Activated naive CD4-positive, alpha-beta T cell treated with Interleukin-2 at 50 U/mL for 16 hours (primary cell): ENCODE data around the gene PMEPA1.

Experiments
- DNase-seq: peaks from one replicate; pipeline ENCODE4 v3.0.0-alpha.2; 2020

The PMEPA1 gene, protein sequence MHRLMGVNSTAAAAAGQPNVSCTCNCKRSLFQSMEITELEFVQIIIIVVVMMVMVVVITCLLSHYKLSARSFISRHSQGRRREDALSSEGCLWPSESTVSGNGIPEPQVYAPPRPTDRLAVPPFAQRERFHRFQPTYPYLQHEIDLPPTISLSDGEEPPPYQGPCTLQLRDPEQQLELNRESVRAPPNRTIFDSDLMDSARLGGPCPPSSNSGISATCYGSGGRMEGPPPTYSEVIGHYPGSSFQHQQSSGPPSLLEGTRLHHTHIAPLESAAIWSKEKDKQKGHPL

DNA sequence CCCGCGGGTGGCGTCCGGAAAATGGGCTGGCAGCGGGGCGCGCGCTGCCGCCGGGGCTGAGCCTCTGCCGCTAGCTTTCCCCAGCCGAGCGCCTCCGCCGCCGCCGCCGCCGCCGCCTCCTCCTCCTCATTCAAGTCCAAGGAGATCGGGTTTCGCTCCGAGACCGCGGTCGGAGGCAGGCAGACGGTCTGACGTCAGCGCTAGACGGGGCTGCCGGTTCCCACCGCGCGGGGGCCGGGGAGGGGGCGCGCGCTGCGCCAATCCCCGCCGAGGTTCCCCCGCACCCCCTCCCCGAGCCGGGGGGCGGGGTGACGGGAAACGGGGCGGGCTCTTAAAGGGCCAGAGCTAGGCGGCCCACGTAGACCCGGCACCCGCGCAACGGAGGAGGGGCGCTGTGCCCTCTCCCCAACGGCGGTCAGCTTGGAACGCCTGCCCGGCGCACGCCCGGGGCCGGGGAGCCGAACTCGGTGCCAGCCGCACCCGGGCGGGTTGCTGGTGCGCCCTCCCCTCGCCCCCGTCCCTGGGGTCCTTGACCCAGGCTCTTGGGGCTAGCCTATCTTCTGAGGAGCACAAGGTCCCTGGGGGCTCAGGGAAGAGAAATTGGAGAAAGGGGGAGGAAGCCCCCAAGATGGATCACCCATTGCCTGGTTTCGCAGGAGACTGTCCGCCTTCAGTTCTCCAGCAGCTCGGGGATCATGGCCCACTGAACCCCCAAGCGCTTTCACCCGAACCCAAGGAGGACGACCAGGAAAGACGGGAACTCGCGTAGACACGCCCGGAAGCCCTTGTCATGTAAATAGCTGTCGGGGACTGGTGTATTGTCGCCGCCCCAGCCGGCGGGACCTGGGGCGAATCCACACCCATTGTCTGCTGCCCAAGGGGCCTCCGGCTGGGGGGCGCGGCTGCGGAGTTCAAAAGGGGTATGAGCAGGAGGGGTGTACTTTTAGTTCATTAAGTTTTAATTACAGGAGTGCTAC, at the start of gene PMEPA1:
TSS of gene PMEPA1 (minus strand) at position 193 of the 977 bp plus-strand sequence. CDS start 433 bp downstream, outside the sequence.
- peak; percentile 93 for DNase-seq

DNA sequence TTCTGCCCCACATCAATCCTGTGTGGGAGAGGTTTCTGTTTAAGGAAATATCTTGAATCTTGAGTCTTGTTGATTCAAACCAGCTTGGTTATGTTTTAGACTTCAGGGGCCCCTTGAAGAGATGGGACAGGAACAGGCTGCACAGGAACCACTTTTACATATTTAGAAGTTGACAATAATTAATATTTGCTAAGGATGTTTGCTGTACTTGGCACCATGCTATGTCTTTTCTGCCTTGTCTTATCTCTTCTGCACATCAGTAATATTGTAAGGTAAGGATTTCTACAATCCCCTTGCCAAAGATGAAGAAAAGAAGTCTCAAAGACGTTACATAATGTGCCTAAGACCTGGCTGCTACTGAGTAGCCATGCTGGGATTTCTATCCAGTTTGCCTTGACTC, 48.0 kb upstream of the PMEPA1 start:
- no peak for DNase-seq

DNA sequence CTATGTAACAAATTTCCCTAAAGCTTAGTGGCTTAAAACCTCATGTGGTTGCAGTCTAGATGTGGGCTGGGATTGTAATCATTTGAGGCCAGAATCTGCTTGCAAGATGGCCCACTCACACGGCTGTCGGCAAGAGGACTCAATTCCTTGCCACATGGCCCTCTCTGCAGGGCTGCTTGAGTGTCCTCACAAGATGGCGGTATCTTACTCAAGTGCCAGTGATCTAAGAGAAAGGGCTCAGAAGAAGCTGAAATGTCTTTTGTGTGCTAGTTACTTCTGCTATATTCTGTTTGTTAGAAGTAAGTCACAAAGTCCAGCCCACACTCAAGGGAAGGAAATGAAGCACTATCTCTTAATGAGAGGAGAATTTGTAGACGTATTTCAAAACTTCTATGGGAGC, 47.1 kb upstream of the PMEPA1 start:
- no peak for DNase-seq

DNA sequence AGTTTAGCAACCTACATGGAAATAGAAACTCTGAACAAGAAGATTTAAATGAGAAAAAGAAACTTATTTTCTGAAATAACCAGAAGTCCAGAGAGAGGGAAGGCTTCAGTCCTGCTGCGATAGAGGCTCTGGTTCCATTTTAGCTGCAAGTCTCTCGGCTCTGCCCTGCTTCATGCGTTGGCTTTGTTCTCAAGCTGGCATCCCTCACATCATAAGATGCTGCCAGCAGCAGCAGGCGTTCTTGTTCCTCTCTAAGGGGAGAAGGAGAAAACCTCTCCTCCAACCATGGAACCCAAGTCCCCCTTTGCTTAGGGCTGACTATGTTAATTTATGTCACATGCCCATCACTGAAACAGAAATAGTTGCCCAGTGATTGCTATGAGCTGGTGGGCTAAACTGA, 46.4 kb upstream of the PMEPA1 start:
- no peak for DNase-seq

DNA sequence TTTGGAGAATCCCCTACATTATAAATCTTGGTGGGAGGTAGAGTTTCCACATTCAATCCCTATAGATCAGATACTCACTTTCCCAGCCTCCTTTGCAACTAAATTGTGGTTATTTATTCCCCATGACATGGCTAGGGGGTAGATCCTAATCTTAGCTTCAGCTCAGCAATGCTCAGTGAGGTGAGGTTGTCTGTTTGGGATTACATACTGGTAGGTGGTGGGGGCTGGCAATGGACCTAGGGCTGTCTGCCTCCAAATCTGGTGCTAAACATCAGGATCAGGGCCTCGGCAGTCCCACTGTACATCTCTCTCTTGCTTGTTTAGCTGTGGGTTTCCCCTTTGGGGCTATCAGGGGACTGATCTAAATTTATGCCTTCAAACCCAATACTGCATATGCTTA, 45.8 kb upstream of the PMEPA1 start:
- DNase-seq, result no peak

DNA sequence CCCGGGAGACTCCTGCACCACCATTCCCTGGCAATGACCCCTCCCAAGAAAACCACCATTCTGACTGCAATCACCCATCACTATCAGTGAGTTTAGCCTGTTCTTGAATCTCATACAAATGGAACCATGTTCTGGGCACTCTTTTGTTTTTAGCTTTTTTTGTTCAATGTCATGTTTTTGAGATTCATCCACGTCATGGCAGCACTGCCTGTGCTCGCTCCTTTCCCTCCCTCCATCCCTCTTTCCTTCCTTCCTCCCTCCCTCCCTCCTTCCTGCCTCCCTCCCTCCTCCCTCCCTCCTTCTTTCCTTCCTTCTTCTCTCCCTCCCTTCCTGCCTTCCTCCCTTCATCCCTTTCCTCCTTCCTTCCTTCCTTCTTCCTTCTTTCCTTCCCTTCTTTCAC, 44.4 kb upstream of the PMEPA1 start:
- no peak for DNase-seq

DNA sequence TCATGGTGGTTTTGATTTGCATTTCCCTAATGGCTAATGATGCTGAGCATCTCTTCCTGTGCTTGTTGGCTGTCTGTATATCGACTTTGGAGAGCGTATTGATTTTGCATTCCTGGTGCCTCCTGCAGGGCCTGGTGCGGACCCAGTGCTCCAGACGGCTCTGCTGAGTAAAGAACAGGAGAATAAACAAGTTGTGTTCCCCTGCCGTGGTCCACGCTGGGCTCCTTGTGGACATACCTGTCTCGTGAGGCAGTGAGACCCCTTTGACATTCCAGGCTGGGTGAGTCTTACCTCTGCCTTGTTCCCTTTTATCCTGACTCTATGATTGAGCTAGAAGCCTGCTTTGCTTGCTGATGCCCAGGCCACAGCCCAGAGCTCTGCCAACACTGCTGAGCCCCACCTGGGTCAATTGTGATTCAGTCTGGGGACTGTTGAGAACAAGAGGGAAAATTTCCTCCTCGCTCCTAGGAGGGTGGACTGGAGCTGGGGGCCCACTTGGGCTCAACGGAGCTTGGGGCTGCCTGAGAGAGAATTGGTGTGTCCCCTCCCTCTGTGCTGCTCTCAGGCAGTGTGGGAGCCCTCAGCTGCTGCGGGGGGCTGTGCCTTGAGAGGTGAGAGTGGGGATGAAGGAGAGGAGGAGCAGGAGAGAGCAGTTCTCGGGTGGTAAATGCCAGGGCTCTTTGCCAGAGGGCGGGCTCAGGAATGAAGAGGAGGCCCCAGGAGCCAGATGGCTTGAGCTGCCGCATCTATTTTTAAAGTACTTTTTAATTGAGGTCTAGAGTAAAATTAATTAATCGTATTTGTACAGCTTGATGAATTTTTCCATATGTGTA, 43.7 kb upstream of the PMEPA1 start:
- no peak for DNase-seq

DNA sequence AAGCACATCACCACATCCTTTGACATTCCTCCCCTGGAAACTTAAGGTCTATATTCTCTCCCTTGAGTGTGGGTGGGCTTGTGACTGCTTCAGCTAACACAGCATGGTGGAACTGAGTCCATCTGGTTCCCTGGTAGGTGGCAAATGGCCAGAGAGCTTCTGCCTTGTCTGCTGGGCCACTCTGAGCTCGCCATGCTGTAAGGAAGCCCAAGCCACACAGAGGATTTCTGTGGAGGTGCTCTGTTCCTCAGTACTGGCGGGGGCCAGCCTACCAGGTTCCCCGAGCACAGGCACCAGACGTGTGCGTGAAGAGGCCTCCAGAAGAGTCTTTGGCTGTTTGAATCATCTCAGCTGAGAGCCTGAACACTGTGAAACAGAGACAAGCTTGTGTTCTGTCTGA, 41.6 kb upstream of the PMEPA1 start:
- no peak for DNase-seq

DNA sequence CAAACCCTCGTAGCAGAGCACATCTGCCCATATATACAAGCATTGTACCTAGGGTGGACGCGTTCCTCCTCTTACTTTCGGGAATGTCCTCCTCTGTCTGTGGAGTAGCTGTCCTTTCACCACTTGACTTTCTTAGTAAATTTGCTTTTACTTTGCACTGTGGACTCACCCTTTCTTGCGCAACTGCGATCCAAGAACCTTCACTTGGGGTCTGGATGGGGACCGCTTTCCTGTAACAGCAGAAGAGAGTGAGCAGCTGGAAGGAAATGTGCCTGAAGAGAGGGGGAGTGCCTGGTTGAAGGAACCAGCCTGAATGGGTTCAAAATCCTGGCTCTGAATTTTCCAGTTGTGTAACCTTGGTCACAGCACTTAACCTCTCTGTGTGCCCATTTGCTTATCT, 40.1 kb upstream of the PMEPA1 start:
- DNase-seq, result no peak

DNA sequence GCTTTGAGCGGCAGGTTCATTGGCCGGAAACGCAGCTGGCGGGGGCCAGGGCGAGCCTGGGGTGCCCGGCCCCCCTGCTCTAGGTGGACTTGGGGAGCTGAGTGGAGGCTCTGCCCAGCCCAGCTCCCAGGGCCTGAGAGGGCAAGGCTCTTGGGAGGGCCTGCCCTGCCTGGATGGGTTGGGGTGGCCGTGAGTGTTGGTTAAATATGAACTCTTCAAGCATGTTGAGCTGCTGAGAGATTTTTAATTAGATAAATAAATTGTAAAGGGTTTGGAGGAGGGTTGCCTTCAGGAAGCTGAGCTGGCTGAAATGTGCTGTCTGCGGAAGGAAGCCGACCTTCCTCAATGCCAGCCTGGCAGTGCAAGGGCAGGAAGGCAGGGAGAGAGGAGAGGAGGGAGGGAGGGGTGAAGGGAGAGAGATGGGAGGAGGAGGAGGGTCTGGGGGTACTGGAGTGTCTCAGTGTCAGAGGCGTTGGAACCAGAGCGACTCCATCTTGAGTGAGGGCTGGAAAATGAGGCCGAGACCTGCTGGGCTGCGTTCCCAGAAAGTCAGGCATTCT, 39.4 kb upstream of the PMEPA1 start:
- DNase-seq, result no peak

DNA sequence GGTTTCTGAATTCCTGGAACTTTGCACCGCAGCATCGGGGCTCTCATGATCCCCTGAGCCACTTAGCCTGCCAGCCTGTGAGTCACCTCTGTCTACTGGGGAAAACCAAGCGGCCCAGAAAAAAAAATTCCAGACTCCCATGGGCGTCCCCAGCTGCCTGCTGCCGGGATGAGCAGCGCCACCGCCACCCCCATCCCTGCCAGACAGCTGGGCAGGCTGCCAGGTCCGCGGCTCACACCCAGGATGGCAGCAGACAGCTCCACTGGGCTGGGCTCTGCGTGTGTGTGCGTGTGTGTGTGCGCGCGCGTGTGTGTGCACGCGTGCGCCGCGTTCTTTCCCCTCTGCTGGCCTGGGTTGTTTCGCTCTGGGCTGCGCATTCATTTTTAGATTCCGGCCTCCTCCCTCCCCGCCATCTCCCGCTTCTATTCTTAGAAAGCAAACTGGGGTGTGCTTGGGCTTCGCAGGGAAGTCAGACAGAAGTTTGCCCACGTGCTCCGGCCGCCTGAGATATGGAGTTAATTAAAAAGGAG, 38.9 kb upstream of the PMEPA1 start:
- DNase-seq, result peak; percentile 57

DNA sequence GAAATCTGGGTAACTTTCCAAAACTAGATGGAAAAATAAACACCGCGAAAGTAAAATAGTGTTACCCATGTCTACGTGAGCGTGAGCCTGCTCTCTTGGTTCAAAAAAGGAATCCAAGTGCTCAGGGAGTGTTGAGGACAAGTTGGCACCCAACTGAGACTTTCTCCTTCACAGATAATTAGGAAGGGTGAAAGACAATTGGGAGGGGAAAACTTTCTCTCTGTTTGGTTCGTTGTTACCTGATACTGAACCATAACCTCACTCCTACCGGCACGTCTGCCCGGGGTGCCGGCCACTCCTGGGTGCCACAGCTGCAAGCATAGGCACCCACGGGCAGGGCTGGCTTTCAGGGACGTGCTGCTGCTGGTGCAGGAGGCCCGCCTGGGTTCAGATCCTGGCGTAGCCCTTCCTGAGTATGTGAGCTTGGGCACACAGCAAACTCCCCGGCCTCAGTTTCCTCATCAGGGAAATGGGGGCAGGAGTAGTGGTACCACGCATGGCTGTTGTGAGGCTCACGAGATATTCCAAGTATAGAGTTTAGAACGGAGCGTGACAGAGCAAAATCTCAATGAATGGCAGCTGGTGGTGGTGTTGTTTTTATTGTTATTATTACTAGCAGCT, 38.2 kb upstream of the PMEPA1 start:
- DNase-seq, result no peak

DNA sequence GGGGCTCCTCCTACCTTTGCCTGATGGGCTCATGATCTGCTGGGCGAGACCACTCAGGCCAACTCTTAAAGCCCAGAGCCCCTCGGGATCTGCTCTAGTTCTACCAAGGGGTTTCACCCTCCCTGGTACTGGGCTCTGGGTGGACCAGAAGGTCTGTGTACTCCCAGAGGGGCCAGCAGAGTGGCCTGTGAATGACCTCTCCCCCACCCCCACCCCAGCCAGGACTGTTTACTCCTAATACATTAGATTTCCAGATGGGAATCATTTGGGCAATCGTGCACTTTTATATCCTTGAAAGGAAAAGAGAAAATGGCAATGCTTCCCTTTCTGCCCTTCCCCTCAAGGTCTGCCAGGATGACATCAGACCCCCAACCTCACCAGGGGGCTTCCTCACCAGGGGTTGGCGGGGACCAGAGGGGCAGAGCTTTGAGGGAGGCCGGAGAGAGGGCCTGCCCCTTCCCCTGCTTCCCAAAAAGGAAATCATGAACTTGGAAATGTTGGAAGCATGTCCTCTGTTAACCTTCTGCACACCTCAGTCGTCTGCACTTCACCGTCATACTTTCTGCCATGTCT, 37.1 kb upstream of the PMEPA1 start:
- no peak for DNase-seq

DNA sequence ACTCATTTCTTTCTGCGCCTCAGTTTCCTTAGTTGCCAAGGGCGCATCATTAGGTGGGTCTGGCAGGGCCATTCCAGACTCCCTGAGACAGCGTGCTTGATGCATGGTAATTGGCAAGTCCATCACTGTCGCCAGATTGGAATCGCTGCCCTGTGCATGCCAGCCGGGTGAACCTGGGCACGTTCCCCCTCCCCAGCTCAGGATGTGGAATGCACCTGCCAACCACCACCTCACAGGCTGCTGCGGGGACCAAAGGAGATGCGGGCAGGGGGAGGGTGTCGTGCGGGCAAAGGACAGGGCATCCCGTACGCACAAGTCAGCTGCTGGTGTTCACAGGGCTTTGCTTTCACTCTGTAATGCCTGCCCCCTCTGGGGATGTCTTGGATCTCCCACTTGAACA, 36.4 kb upstream of the PMEPA1 start:
- no peak for DNase-seq

DNA sequence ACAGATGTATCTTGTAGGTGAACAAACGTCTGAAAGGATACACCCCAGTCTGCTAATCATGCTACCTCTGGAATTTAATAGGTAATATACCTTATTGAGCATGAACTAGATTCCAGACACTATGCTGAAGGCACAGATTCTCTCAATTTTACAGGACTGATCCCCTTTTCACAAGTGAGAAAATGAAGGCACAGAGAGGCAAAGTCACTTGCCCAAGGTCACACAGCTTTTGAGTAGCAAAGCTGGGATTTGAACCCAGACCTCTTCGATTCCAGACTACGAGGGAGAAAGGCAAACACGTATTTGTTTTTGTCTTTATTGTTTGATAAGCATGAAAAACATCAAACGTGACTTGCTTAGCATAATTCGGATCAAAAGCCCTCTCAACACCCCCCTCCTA, 34.4 kb upstream of the PMEPA1 start:
- DNase-seq, result no peak

DNA sequence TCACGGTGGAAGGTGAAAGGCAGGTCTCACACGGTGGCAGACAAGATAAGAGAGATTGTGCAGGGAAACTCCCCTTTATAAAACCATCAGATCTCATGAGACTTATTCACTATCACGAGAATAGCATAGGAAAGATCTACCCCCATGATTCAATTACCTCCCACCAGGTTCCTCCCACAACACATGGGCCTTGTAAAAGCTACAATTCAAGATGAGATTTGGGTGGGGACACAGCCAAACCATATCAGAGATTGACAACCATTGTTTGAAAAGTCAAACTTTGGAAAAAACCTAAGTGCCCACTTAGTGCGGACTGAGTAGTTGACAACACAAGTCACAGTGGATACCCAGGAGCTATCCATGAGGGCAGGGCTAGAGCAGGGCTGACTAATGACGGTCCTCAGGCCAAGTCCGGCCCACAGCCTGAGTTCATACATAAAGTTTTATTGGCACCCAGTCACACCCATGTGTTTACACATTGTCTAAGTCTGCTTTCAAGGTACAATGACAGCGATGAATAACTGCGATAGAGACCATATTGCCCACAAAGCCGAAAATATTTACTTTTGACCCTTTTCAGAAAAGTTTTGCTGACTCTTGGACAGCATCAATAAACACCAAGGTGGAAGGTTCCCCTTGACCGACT, 33.8 kb upstream of the PMEPA1 start:
- DNase-seq, result no peak

DNA sequence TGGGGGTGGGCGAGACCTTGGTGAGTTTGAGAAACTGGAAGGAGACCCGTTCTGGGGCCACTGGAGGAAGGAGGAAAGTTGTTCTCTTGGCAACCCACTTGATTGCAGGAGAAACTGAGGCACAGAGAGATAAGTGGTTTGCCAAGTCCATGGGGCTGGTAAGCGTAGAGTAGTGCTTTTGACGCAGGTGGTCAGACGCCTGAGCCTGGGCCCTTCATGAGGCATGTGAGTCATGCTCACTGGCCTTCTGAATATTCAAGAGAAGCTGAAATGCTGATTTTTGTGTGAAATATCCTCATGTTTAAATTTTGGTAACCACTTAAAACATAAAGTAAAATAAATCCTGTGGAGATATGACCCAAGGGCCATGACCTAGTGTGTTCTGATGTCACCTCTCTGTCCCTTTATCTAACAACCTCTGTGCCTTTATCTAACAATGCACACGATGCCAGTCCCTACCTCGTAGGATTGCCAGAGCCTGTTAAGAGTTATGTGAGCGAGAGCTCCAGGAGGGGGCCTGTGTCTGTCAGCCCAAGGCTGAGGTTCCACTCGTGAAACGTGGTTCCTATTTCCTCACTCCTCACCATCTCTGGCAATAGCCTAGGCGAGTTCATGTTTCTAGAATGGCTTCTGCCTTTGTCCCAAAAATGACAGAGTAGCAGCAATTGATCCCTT, 32.8 kb upstream of the PMEPA1 start:
- no peak for DNase-seq

DNA sequence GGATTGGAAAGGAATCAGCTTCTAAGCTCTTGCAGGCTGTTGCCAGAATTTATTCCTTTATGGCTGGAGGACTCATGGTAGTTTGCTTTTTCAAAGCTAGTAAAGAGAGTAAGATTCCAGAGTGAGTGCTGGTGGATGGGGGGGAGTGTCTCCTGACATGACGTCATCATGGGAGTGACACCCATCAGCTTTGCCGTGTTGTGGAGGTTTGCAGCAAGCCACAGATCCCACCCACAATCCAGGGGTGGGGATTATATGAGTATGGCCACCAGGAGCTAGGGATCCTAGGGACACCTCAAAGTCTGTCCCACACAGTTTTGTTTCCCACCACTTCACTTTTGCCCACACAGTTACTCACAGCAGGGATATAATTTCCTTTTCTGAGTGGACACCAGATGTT, 28.7 kb upstream of the PMEPA1 start:
- no peak for DNase-seq

DNA sequence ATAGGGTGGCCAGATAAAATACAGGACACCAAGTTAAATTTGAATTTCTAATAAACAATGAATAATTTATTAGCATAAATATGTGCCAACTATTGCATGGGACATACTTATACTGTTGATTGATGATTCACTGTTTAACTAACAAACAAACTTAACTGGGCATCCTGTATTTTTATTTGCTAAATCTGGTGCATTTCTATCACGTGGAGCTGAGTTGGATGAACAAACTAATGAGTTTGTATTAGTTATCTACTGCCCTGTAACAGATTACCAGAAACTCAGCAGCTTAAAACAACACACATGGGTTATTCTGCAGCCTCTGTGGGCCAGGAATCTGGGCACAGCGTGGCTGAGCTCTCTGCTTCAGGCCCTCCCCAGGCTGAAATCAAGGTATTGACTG, 28.2 kb upstream of the PMEPA1 start:
- no peak for DNase-seq

DNA sequence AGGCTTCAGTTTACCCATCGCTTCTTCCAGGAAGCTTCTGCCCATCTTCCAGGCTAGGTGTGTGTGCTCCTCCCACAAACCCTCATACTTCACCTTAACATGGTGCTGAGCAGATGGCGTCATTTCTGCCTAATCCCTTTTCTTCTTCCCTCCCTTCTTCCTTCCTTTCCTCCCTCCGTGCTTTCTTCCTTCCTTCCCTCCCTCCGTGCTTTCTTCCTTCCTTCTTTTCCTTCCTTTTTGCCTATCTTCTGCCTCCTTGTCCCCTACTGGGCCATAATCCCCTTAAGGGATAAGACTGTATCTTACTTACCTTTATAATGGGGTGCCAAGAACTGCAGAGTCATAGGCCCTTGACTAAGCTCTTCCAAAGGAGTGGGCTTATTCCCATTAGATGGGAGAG, 27.5 kb upstream of the PMEPA1 start:
- DNase-seq, result no peak
